Endothelial cell of umbilical vein (primary cell): ENCODE measurements around the gene CEP63. TPM values are rescaled to one million over a fixed set of nuclear protein-coding genes. Genes with fewer than 3 reads are reported as not detected.

Experiments used
- BruUV-seq: library from RNA; stranded (reverse); fragments of 400-500 nt; replicated peaks from 2 replicates; lab custom pipeline; 2021; lab: Mats Ljungman, UMichigan
- CTCF ChIA-PET: fragments of 300-600, 350-600 bp; sonication (Branson Sonifier 250); formaldehyde crosslinking; loops from one replicate; lab custom pipeline; 2021; ENCODE audit warnings: antibody characterized with exemption, inconsistent platforms; lab: Charles Lee
- POLR2A ChIA-PET: fragments of 300-600, 350-600 bp; sonication (Branson Sonifier 250); formaldehyde crosslinking; loops from one replicate; lab custom pipeline; 2021; ENCODE audit warnings: antibody characterized with exemption, inconsistent platforms; lab: Charles Lee
- DNase-seq: peaks from one replicate; pipeline ENCODE4 v3.0.0-alpha.2; 2011; ENCODE audit warnings: low read depth, low spot score
- FAIRE-seq: peaks from 2 replicates; lab custom pipeline; 2011; peaks lifted over from hg19 to GRCh38; lab: Jason Lieb, UNC
- H2AFZ ChIP-seq: 2 replicates; pipeline ENCODE4 v1.6.0; 2012; ENCODE audit warnings: low read depth, low read length, control low read depth, inconsistent platforms
- H3K27ac ChIP-seq: 2 replicates; pipeline ENCODE4 v1.5.1; 2011; ENCODE audit warnings: low read depth, mild to moderate bottlenecking, control low read depth, low read length, moderate library complexity; ENCODE audit not compliant: insufficient read depth
- H3K27me3 ChIP-seq, 2 experiments: 2 replicates each; pipeline versions ENCODE4 v1.6.0 to v1.6.1; 2011; ENCODE audit warnings: low read length in 2 of 2, mixed read lengths in 1 of 2; ENCODE audit not compliant: control insufficient read depth in 2 of 2, insufficient read depth in 2 of 2
- H3K36me3 ChIP-seq, 2 experiments: 2 replicates in 1 of 2; 3 replicates in 1 of 2; pipeline ENCODE4 v1.5.1; 2011; ENCODE audit warnings: low read length in 2 of 2, mild to moderate bottlenecking in 1 of 2, moderate library complexity in 1 of 2; ENCODE audit not compliant: control insufficient read depth in 2 of 2, insufficient read depth in 2 of 2; ENCODE audit errors: extremely low read depth in 1 of 2
- H3K4me1 ChIP-seq: 3 replicates; pipeline ENCODE4 v1.5.1; 2011; ENCODE audit warnings: mild to moderate bottlenecking, low read length; ENCODE audit not compliant: control insufficient read depth, insufficient read depth; ENCODE audit errors: extremely low read depth
- H3K4me2 ChIP-seq: 2 replicates; pipeline ENCODE4 v1.6.1; 2011; ENCODE audit warnings: low read length, control low read depth, mixed read lengths; ENCODE audit not compliant: insufficient read depth
- H3K4me3 ChIP-seq, 3 experiments: fragments of 200-600 bp in 1 of 3; sonication (generic), shearing (Covaris generic) in 1 of 3; replicated peaks in 1 of 3; 2 replicates each; pipeline ENCODE4 v1.5.1; 2011 to 2016; ENCODE audit warnings: control low read depth in 3 of 3, low read length in 3 of 3, mild to moderate bottlenecking in 2 of 3, inconsistent platforms in 1 of 3, low read depth in 1 of 3, moderate library complexity in 1 of 3; ENCODE audit not compliant: insufficient read depth in 1 of 3
- H3K79me2 ChIP-seq: 2 replicates; pipeline ENCODE4 v1.6.0; 2012; ENCODE audit warnings: low read length, inconsistent platforms; ENCODE audit not compliant: control insufficient read depth, insufficient read depth
- H3K9ac ChIP-seq: replicated peaks from 2 replicates; pipeline ENCODE3; 2011; ENCODE audit warnings: low read length, control low read depth; ENCODE audit not compliant: insufficient read depth; ENCODE audit errors: extremely low read depth
- H3K9me1 ChIP-seq: replicated peaks from 3 replicates; pipeline ENCODE4 v1.6.0; 2011; ENCODE audit warnings: mild to moderate bottlenecking, low read length; ENCODE audit not compliant: control insufficient read depth, insufficient read depth; ENCODE audit errors: extremely low read depth
- H3K9me3 ChIP-seq: replicated peaks from 2 replicates; pipeline ENCODE4 v1.5.1; 2012; ENCODE audit warnings: low read length, inconsistent platforms; ENCODE audit not compliant: control insufficient read depth, insufficient read depth
- H4K20me1 ChIP-seq: replicated peaks from 2 replicates; pipeline ENCODE3; 2011; ENCODE audit warnings: mild to moderate bottlenecking, low read length; ENCODE audit not compliant: control insufficient read depth, insufficient read depth; ENCODE audit errors: extremely low read depth
- CTCF ChIP-seq, 2 donors: IDR thresholded peaks; 1 replicate in 1 of 2; 2 replicates in 1 of 2; pipeline ENCODE4 v1.5.1; 2011; ENCODE audit warnings: low read length in 2 of 2, mild to moderate bottlenecking in 2 of 2, moderate library complexity in 2 of 2, control low read depth in 1 of 2, inconsistent platforms in 1 of 2, low read depth in 1 of 2; ENCODE audit not compliant: insufficient read depth in 1 of 2; ENCODE audit errors: extremely low read depth in 1 of 2
- EZH2 ChIP-seq: IDR thresholded peaks from 2 replicates; pipeline ENCODE4 v1.6.1; 2012; ENCODE audit warnings: borderline replicate concordance, low read depth, mild to moderate bottlenecking, moderate library complexity, low read length, inconsistent platforms; ENCODE audit not compliant: severe bottlenecking
- FOS ChIP-seq: IDR thresholded peaks from 2 replicates; pipeline ENCODE4 v1.6.1; 2011; ENCODE audit warnings: mild to moderate bottlenecking, low read length, moderate library complexity, borderline replicate concordance; ENCODE audit not compliant: insufficient read depth
- GATA2 ChIP-seq: IDR thresholded peaks from 2 replicates; pipeline ENCODE4 v1.7.0; 2011; ENCODE audit warnings: low read depth, mild to moderate bottlenecking, moderate library complexity, mixed read lengths, low read length; ENCODE audit not compliant: insufficient read length, insufficient read depth
- JUN ChIP-seq: IDR thresholded peaks from 2 replicates; pipeline ENCODE4 v1.6.1; 2011; ENCODE audit warnings: borderline replicate concordance, low read depth; ENCODE audit not compliant: insufficient read length, insufficient read depth
- MAX ChIP-seq: IDR thresholded peaks from 2 replicates; pipeline ENCODE4 v1.6.1; 2011; ENCODE audit not compliant: insufficient read depth, insufficient read length
- MYC ChIP-seq: IDR thresholded peaks from one replicate; pipeline ENCODE4 v1.6.1; 2011; ENCODE audit warnings: mild to moderate bottlenecking, low read depth, low read length
- POLR2A ChIP-seq: IDR thresholded peaks from 2 replicates; pipeline ENCODE4 v1.6.1; 2012; ENCODE audit warnings: low read depth, mild to moderate bottlenecking, control low read depth, low read length
- POLR2AphosphoS5 ChIP-seq: IDR thresholded peaks from 2 replicates; pipeline ENCODE4 v1.6.1; 2012; ENCODE audit warnings: low read depth, mild to moderate bottlenecking, control low read depth, low read length, moderate library complexity; ENCODE audit not compliant: insufficient read depth
- dilution Hi-C: fragments of 300-500 bp; cut with MboI; formaldehyde crosslinking; loops from one replicate; pipeline ENCODE4 v1.15.0; 2019; ENCODE audit warnings: low sequenced_read_pairs; ENCODE audit not compliant: extremely low pct_ligation_motif_present
- intact Hi-C: fragments of 100-400 bp; cut with micrococcal nuclease; formaldehyde crosslinking; loops from one replicate; pipeline ENCODE4 v1.10.0; 2022
- polyA plus RNA-seq, 4 experiments: library from polyadenylated mRNA; depleted of rRNA in 3 of 4; stranded (reverse) in 3 of 4; unstranded in 1 of 4; fragments of >200 nt; gene quantifications; 2 replicates each; pipeline versions ENCODE4 v1.2.1 to v1.2.3, GENCODE V29; 2011 to 2012; ENCODE audit warnings: missing spikeins in 1 of 4
- total RNA-seq: library from RNA; stranded (reverse); gene quantifications from 2 replicates; pipeline ENCODE4 v1.2.3, GENCODE V29; 2021

The CEP63 gene
- total and polyA plus RNA-seq, 2 donors (not counting 3 experiments of a cell fraction or from before 2014, with no cell fraction given), result 5.7 to 29.4 TPM

GRCh38 chr3:134477002-134477401 is 8.9 kb upstream of the CEP63 start:
- dilution Hi-C loops, result no loop called here
- H3K9ac ChIP-seq, result no peak overlapping the region
- POLR2A ChIA-PET, result interaction anchor here (1.1 kb wide), 1 partner anchor 172 kb away, joined by 3 read pairs; no protein-coding TSS in a partner anchor

More at GRCh38 chr3:134477002-134477401, 8.9 kb upstream of the CEP63 start:
- Histone ChIP-seq H3K27me3 (no peaks in the 10 kb centered on the region), H3K4me3 (no peak overlapping the region), H3K27ac (no peak overlapping the region), H3K79me2 (peaks cover 15% of the 10 kb centered on the region), H3K36me3 (peaks cover 18 to 28% of the 10 kb centered on the region in 2 experiments), H2AFZ (no peak overlapping the region), H4K20me1 (no peaks in the 10 kb centered on the region), H3K4me1 (peaks cover 9% of the 10 kb centered on the region), H3K9me1 (no peaks in the 10 kb centered on the region), H3K4me2 (no peak overlapping the region), H3K9me3 (no peaks in the 10 kb centered on the region)
- DNase-seq, result no peak
- no peak for FAIRE-seq
- CTCF ChIA-PET, result interaction anchor here (0.9 to 8.5 kb wide), 7 partner anchors 10 to 264 kb away, joined by 3 to 296 read pairs (median 4); no protein-coding TSS in a partner anchor
- TF ChIP-seq FOS (no peak), POLR2A (no peak), MAX (no peak), JUN (no peak), MYC (no peak), GATA2 (no peak), CTCF (IDR thresholded peaks at IDR 0.05; ENCODE audit: extremely low read depth in 1 of 2, insufficient read depth in 1 of 2, low read depth in 1 of 2, low read length in 2 of 2) (no peak), POLR2AphosphoS5 (no peak), EZH2 (no peak)
- BruUV-seq, result no TSS peak
- intact Hi-C loops, result no loop called here
